ENCODE results near the gene MDM1. TPM values are rescaled to one million over a fixed set of nuclear protein-coding genes. Genes with fewer than 3 reads are reported as not detected.

The MDM1 gene
- total and polyA plus RNA-seq, 2 of the 13 experiments (the other 11 are each of a cell fraction or from before 2014, with no cell fraction given): 4.6 to 15.2 TPM

GRCh38 chr12:68331869-68332727 is at the start of gene MDM1 (continued):
- TF ChIP-seq CREB1 (IDR thresholded peaks at IDR 0.05) (peak; percentile 28; the same call in 1 of the 2 replicates), CREB1 (CRISPR knock-in tag; IDR thresholded peaks at IDR 0.05) (peak; percentile 53; the same call in 1 of the 2 replicates), ZSCAN31 (CRISPR knock-in tag; IDR thresholded peaks at IDR 0.05; ENCODE audit: low read depth) (no peak), ZMAT3 (CRISPR knock-in tag; conservative IDR thresholded peaks at IDR 0.05) (peak; percentile 45; the same call in 1 of the 2 replicates), YEATS2 (CRISPR knock-in tag; IDR thresholded peaks at IDR 0.05; ENCODE audit: borderline replicate concordance) (0 out of 2 replicates have a peak, but pooled peaks have one; percentile 29), REST (IDR thresholded peaks at IDR 0.05; ENCODE audit: borderline replicate concordance in 1 of 2, low read depth in 1 of 2, low read length in 2 of 2) (no peak), ZNF572 (CRISPR knock-in tag; IDR thresholded peaks at IDR 0.05) (no peak), DZIP1 (CRISPR knock-in tag; IDR thresholded peaks at IDR 0.05) (no peak), CENPT (CRISPR knock-in tag; IDR thresholded peaks at IDR 0.05; ENCODE audit: low read depth) (no peak), ZNF639 (CRISPR knock-in tag; conservative IDR thresholded peaks at IDR 0.05) (0 out of 2 replicates have a peak, but pooled peaks have one; percentile 25), ZNF180 (CRISPR knock-in tag; IDR thresholded peaks at IDR 0.05; ENCODE audit: borderline replicate concordance, low read depth) (no peak), ZNF580 (CRISPR knock-in tag; IDR thresholded peaks at IDR 0.05; ENCODE audit: borderline replicate concordance, low read depth) (no peak), ZNF607 (CRISPR knock-in tag; IDR thresholded peaks at IDR 0.05; ENCODE audit: borderline replicate concordance) (no peak), ZSCAN12 (CRISPR knock-in tag; IDR thresholded peaks at IDR 0.05) (no peak), ATF4 (CRISPR knock-in tag; IDR thresholded peaks at IDR 0.05) (no peak), ZFX (CRISPR knock-in tag; IDR thresholded peaks at IDR 0.05; ENCODE audit: low read depth) (peak; percentile 48; the same call in 1 of the 2 replicates), GZF1 (CRISPR knock-in tag; IDR thresholded peaks at IDR 0.05) (no peak)
